Esophagus mucosa (tissue), 1 donor: ENCODE measurements around the gene SLC26A1. TPM values are rescaled to one million over a fixed set of nuclear protein-coding genes. Genes with fewer than 3 reads are reported as not detected.

Source experiments
- ATAC-seq: fragments of 200-7000 bp; cut with Tn5 transposase; one replicate; pipeline ENCODE4 v1.9.1; 2020
- total RNA-seq: library from RNA; stranded (reverse); gene quantifications from one replicate; pipeline ENCODE4 v1.2.4, GENCODE V29; 2023
- donor health status: DM: yes; HTN: yes; CAD: no.

Gene SLC26A1
- total RNA-seq, 1 donor from 2014 or later = not detected

DNA sequence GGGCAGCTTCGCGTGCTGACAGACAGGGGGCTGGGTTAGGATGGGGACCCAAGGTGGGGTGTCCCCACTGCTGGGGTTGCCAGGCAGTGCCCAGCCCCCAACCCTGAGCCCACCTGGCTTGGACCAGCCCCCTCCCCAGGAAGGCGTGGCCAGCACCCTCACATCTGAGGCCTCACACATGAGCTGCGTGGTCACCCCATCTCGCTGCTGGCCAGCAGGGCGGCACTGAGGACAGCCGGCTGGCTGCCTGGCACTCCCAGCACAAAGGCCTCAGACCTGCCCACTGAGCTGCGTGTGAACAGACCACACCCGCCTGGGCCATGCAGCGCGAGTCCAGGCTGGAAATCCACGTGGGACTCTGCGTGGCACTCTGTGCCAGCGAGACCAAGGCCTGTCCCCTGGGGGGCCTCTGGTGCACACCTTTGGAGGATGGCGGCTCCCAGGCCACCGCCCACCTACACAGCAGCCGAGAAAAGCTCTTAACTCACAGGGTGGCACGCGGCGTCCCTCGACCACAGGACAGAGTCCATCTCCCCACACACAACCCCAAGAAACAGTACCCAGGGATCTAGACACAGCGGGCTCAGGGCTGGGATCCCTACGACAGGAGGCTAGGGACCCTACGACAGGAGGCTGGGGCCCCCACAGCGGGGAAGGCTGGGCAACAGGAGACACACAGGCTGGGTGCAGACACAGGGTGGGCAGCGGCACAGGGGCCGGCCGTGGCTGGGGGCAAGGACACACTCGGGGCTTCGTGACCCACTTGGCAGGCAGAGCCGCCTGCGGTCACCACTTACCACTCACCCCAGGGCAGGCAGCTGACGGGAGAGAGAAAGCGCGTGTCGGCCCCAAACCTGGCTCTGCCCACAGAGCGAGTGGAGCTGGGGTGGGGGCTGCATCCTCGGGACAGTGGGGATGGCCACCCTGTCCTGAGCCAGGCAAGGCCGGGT, 29.7 kb downstream of the SLC26A1 start:
- ATAC-seq = peak; percentile 37

DNA sequence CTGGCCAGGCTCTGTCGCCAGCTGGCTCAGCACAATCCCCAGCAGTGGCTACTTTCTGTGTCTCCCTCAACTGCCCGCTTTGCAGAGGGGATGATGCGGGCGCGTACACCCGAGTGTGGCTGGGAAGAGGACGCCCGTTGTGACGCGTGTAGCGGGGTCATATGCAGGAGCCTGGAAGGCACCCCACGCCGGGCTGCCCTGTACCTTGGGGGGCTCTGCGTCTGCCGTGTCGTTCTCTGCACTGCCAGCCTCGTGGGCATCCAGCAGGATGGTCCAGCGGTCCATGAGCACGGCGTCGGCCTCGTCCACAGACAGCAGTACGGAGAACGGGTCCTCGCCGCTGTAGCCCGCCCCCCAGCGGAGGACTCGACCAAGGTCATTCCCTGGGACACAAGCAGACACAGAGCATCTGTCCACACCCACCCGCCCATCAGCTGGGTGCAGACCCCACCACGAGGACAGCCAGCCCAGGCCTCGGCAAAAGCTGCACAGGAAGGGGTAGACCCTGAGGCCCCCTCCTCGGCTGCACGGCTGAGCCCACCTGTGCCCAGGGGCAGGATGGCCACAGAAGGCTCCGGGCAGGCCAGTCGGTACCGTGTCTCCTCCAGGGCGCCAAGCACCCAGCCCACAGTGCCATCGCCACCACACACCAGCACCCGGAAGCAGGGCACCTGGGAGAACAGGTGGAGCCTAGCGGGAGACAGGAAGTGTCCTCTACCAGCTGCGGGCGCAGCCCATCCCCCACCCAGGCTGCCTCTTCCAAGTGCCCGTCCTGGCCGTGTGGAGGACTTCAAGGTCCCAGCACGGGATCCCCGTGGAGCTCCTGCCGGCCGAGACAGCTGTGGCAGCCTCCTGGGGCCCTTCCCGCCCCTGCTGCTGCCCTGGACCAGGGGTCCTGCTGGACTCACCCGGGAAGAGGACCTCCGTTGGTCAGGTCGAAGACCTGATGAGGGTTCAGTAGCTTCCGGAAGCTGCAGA, 30.7 kb downstream of the SLC26A1 start:
- ATAC-seq = no peak

DNA sequence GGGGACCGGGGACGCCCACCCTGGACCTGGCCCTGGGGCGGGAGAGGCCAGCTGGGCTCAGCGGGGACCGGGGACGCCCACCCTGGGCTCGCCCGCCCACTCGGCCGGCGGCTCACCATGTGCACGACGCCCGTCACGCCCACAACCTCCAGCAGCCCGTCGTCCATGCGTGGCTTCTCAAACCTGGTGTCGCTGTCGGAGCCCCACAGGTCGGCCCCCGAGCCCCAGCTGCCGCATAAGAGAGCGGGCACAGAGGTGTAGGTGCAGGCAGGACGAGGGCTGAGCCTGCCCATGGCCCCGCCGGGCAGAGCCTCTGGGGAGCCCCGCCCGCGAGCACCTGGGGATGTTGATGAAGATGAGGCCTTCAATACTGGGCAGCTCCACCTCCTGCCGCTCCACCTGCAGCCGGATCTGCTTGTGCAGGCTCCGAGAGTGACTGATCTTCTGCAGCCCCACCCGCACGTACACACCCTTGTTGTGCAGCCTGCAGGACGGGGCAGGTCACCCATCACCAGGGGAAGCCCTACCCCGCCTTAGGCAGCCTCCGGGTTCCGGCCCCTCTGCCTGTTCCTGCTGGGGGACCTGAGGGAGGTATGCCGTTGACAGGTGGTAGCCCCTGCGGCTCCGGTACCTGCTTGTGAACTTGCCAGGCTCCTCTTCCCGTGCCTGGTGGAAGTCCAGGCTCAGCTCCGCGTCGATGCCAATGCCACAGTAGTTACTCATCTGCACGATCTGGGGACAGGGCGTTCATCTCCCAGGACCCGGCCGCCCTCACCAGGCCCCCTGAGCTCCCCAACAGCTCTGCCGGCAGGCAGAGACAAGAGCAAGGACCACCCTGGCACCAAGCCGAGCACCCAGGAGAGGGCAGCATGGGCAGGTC, 31.6 kb downstream of the SLC26A1 start:
- peak; percentile 89 for ATAC-seq

DNA sequence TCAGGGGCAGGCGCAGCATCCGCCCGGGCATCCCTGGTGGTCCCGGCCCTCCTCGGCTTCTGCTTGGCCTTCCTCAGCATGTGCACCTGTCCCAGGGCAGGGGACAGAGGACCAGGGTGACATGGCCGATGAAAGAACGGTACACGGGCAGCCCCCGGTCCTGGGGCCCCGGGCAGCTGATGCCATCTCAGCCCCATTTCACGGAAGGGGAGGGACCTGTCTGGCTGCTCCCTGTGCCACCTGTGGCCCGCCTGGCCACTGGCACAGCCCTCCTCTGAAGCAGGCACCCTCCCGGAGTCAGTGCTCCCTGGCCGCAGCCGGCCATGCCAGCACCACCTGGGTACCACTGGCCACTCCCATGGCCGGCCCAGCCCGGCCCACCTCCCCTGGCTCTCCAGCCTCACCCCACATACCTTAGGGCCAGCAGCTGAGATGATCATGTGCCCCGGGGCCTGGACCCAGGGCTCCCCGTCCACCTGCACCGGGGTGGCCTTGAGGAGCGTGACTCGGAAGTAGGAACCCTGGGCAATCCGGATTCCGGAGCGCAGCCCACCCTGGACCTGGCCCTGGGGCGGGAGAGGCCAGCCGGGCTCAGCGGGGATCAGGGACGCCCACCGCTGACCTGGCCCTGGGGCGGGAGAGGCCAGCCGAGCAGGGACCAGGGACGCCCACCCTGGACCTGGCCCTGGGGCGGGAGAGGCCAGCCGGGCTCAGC, 32.4 kb downstream of the SLC26A1 start:
- no peak for ATAC-seq

DNA sequence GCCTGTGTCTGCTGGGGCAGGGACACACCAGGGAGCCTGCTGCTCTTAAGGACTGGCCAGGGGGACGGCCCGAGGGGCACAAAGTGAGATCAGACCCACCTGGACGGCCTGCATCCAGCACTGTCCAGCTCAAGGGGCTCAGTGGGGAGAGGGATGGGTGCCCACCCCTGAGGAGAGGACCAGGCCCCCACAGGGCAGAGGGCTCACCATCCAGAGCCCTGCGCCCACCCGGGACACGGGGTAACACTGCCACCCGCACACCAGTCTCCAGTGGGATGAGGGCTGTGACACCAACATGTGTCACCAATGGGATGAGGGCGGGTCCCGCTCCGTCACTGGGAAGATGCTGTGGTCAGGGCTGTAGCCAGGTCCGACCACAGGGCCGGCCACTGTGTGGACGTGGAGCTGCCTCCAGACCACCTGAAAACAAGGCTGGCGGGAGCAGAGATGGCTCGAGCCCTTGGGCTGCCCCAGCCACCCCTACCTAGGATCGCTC, 33.0 kb downstream of the SLC26A1 start:
- no peak for ATAC-seq

DNA sequence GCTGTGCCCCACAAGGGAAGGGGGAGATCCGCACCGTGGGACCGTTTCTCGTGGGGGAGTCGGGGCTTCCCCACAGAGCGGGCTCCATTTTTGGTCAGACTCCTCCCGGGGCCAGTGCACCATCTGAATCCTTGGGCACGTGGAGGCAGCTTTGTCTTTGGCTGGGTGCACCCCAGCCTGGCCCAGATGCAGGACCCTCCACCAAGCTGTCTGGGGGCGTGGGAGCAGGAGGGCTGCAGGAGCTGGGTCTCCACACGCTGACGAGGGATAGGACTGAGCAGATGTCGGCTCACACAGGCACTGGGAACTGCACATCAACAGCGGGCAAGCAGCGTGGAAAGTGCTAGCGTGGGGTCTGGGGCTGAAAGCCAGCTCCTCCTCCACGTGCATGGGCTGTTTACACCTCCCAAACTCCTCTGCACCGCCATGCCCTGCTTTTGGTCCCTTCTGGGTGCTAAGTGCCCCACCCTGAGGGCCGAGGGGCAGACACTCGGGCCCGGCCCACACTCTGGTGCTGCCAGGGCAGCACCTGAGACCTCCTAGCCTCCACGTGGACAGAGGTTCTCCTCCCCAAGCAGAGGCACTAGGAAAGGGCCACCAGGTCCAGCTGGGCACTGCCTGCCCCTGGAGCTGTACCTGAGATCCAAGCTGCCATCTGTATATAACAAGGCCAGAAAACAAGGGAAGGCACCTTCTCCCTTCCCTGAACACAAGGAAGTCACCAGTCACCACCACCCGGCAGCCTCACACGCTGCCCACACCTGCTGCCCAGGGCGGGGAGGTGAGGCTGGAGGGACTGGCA, 33.7 kb downstream of the SLC26A1 start:
- no peak for ATAC-seq

DNA sequence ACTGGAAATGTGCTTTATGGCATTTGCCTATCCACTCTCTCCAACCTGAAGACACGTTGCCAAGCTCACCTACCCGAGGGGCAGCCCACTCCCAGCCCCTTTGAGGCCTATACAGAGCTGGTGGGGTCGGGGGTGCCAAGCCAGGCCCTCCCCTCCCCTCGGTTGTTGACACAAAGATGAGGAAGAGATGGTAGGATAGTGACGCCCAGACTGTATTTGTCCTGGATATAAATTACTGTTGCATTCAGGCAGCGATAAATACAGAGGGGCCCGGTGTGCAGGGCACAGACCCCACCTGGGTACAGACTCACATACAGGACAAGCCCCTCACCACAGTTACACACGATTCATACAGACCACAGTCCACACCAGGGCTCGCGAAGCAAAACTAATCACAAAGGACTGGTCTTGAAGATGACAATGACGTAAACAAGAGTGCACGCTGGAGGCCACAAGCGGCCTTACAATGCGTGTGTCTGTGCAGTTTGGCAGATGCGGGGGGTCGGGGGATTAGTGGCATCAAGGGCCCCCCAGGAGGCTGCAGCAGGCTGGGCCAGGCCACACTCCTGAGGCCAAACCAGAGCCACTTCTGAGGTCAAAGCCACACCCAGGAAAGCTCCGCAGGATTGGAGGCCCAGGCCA, 34.4 kb downstream of the SLC26A1 start:
- no peak for ATAC-seq

DNA sequence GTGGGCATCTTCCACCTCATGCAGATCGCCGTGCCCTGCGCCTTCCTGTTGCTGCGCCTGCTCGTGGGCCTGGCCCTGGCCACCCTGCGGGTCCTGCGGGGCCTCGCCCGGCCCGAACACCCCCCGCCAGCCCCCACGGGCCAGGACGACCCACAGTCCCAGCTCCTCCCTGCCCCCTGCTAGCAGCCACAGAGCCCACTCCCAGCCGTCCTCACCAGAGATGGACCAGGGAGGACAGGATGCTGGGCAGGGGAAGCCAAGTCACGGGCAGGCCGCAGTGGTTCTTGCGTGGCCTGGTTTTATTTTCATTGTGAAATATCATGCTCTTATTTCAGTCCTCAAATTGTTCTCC, 34.9 kb downstream of the SLC26A1 start:
- no peak for ATAC-seq

DNA sequence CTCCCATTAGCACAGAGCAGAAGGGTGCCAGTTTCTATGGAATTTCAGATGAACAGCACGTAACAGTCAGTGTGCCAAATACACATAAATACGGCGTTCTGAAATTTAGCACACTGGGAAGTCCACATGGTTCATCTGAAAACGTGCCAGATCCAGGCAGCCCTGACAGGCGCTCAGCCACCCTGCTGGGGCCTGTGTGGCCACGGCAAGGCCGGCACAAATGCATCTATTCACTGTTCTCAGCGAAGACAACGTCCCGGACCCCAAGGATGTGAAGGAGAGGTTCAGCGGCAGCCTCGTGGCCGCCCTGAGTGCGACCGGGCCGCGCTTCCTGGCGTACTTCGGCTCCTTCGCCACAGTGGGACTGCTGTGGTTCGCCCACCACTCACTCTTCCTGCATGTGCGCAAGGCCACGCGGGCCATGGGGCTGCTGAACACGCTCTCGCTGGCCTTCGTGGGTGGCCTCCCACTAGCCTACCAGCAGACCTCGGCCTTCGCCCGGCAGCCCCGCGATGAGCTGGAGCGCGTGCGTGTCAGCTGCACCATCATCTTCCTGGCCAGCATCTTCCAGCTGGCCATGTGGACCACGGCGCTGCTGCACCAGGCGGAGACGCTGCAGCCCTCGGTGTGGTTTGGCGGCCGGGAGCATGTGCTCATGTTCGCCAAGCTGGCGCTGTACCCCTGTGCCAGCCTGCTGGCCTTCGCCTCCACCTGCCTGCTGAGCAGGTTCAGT, 35.5 kb downstream of the SLC26A1 start:
- ATAC-seq = no peak

DNA sequence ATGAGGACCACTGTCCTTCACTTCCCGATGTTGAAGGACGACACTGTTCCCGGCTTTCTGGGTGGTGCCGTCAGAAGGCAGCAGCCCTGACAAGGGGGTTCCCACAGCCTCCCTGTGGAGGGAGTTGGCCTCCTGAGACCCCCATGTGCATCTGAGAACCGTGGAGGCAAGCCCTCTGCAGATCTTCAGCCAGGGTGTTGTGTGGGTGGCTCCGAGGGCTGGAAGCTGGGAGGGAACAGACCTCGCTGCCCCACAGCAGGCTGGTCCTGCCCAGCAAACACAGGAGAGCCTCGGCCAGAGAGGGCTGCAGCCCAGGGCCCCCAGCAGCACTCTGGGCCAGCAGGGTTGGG, 36.0 kb downstream of the SLC26A1 start:
- no peak for ATAC-seq

DNA sequence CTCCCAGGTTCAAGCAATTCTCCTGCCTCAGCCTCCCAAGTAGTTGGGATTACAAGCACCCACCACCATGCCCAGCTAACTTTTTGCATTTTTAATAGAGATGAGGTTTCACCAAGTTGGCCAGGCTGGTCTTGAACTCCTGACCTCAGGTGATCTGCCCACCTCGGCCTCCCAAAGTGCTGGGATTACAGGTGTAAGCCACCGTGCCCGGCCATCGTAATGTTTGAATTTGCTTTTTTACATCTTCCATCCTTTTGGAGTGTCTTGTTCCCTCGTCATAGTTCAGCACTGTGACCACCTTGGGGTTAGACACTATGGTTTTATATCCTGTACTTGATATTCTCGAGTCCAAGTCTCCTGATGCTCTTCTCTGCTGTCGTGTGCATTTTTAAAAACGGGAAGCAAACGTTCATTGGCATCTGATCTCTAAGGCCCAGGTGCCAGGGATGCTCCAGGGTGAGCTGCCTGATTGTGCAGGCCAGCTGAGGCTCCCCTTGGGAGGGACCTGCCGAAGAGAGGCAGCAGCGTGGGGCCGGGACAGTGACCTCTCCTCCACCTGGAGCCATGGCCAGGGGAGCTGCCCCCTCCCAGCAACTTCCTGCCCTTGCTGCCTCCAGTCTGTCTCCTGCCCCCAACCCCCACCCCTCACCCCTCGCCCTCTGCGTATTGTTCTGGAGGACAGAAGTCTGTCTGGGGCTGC, 36.5 kb downstream of the SLC26A1 start:
- ATAC-seq = no peak

DNA sequence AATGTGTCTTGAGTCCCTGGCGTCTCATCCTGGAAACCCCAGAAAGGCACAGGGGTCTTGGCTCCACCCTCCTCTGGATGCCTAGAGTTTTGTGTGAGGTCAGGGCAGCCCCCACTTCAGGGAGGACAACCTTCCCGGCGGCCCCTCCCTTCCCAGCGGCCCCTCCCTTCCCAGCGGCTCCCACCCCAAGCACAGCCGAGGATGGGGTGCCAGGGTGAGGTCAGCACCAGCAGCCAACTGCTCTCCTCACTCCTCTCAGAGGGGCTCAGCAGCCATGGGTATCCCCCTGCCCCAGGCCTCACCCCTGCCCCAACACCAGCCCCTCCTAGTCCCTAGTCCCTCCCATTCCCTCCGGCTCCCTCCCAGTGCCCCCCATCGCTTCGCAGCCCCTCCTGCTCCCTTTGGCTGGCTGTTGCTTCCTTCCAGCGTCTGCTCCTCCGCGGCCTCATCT, 37.2 kb downstream of the SLC26A1 start:
- ATAC-seq = no peak

DNA sequence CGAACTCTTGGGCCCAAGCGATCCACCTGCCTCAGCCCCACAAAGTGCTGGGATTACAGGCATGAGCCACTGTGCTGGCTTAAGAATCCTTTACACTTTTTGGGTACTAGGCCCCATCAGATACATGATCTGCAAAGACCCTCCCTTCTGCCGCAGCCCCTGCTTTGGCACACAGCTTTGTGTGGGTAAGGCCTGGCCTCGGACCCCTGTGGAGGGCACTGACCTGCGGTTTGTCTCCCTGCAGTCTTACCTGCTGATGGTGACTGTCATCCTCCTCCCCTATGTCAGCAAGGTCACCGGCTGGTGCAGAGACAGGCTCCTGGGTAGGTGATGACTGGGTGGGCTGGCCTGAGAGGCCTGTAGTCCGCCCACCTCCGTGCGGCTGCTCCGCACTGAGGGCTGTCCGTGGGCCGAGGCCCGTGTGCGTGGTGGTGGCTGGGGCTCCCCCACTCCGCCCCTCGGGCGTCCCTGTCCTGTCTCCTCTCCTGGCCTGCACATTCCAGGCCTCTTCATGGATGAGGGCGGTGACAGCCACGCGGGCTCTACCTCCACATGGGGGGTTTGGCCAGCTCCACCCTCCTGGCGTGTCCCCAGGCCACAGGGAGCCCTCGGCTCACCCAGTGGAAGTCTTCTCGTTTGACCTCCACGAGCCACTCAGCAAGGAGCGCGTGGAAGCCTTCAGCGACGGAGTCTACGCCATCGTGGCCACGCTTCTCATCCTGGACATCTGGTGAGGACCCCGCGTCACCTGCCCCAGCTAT, 37.9 kb downstream of the SLC26A1 start:
- no peak for ATAC-seq

DNA sequence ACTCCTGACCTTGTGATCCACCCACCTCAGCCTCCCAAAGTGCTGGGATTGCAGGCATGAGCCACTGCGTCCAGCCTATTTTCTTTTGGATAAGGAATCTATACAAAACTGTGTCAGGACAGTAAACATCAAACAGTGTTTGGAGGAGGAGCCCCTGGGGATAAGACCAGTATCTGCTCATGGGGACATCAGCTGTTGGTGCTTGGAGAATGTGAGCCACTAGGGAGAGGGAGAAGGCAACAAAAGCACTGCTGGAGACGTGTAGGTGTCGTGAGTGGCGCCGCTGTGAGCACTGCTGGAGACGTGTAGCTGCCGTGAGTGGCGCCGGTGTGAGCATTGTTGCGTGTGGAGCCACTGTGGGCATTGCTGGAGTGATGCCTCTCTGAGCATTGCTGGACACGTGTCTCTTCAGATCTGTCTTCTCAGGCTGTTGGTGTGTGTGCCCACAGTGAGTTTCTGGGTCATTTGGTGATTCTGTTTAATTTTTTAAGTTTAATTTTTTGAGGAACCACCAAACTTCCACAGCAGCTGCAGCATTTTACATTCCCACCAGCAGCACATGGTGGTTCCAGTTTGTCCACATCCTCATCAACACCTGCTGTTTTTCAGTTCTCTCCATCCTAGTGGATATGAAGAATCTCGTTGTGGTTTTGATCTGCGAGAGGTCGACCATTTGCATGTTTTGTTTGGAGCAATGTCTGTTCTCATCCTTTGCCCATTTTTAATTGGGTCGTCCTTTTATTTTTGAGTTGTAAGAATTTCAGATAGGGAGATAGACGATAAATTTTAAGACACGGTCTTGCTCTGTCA, 38.8 kb downstream of the SLC26A1 start:
- no peak for ATAC-seq

DNA sequence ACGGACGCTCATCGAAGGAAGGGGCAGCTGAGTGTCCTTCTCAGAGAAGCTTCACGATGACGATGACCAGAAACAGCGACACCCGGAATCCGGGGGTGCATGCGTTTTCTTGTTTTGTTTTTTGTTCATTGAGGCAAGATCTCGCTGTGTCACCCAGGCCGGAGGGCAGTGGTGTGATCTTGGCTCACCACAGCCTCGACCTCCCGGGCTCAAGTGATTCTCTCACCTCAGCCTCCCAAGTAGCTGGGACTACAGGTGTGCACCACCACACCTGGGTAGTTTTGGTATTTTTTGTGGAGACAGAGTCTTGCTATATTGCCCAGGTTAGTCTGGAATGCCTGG, 39.7 kb downstream of the SLC26A1 start:
- ATAC-seq = no peak

DNA sequence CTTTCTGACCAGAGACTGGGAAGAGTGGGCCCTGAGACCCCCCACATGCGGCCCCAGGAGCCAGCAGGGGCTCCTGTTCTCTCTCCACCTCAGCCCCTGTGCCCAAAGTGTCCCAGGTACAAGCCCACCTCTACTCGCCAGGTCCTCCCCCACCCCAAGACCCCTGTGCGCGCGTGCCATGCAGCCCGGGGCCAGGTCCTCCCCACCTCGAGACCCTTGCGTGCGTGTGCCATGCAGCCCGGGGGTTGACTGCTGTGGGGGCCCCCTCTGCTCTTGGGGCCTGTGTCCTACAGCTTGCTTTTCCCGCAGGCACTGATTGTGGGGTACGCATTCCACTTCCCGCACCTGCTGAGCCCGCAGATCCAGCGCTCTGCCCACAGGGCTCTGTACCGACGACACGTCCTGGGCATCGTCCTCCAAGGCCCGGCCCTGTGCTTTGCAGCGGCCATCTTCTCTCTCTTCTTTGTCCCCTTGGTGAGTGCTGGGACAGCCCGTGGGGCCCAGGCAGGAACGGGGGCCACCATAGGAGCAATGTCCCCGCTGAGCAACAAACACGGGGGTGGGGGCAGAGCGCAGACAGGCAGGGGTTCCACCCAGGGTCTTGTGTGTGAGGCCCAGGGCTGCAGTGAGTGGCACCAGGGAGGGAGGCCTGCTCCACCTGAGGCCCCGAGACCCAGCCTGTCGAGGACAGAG, 40.2 kb downstream of the SLC26A1 start:
- no peak for ATAC-seq
